ENCODE results near the gene SLC29A4. TPM values are rescaled to one million over a fixed set of nuclear protein-coding genes. Genes with fewer than 3 reads are reported as not detected.
"Not testable (repeated sequence)": the region's sequence is repeated elsewhere in the genome, so short reads cannot be mapped to it uniquely, and the experiment has no call there.

The SLC29A4 gene
- total RNA-seq, 1 experiment from 2014 or later: 27.7 TPM

GRCh38 chr7:5287802-5288201 is 5.1 kb downstream of the SLC29A4 start:
- BruUV-seq (replicated peaks): no TSS peak
- CTCF ChIA-PET: no interaction called here

GRCh38 chr7:5288560-5288959 is 5.8 kb downstream of the SLC29A4 start:
- H3K36me3 ChIP-seq (ENCODE audit: insufficient read depth, low read length, poor library complexity, severe bottlenecking); H3K9me3 ChIP-seq (ENCODE audit: low read depth, low read length, poor library complexity, severe bottlenecking); H3K4me1 ChIP-seq (ENCODE audit: insufficient read depth, low read length, poor library complexity, severe bottlenecking); intact Hi-C loops (cut with micrococcal nuclease; ENCODE audit: unreplicated experiment); H3K27ac ChIP-seq (ENCODE audit: low read depth, low read length, poor library complexity, severe bottlenecking); H3K27me3 ChIP-seq (replicated peaks; ENCODE audit: insufficient read depth, low read depth, low read length, poor library complexity); H3K4me3 ChIP-seq (ENCODE audit: low read depth, low read length, poor library complexity, severe bottlenecking); DNase-seq (ENCODE audit: low spot score); POLR2A ChIA-PET (ENCODE audit: low non-redundant PET); BruUV-seq (replicated peaks): not testable (repeated sequence)
- CTCF ChIA-PET: interaction anchor here (0.6 kb wide), 1 partner anchor 421 kb away, joined by 6 read pairs; no protein-coding TSS in a partner anchor

More at GRCh38 chr7:5287802-5288201, 5.1 kb downstream of the SLC29A4 start:
- POLR2A ChIA-PET (ENCODE audit: low non-redundant PET): no interaction called here
- Histone ChIP-seq H3K36me3 (ENCODE audit: insufficient read depth, low read length, poor library complexity, severe bottlenecking) (peaks cover 4% of the 10 kb centered on the region), H3K27me3 (replicated peaks; ENCODE audit: insufficient read depth, low read depth, low read length, poor library complexity) (no peaks in the 10 kb centered on the region), H3K4me3 (ENCODE audit: low read depth, low read length, poor library complexity, severe bottlenecking) (no peak overlapping the region), H3K9me3 (ENCODE audit: low read depth, low read length, poor library complexity, severe bottlenecking) (no peaks in the 10 kb centered on the region), H3K27ac (ENCODE audit: low read depth, low read length, poor library complexity, severe bottlenecking) (no peak overlapping the region), H3K4me1 (ENCODE audit: insufficient read depth, low read length, poor library complexity, severe bottlenecking) (no peaks in the 10 kb centered on the region)
- intact Hi-C loops (cut with micrococcal nuclease; ENCODE audit: unreplicated experiment): no loop called here
- no peak for DNase-seq (ENCODE audit: low spot score)
- no peak for TF ChIP-seq CTCF (conservative IDR thresholded peaks at IDR 0.05; ENCODE audit: low read depth, low read length)
- TF ChIP-seq EZH2 (IDR thresholded peaks at IDR 0.05; ENCODE audit: borderline replicate concordance, low read depth, low read length, poor library complexity, severe bottlenecking): no peak

- BruUV-seq (replicated peaks): no TSS peak
- Histone ChIP-seq H3K27ac (ENCODE audit: low read depth, low read length, poor library complexity, severe bottlenecking) (no peak overlapping the region), H3K27me3 (replicated peaks; ENCODE audit: insufficient read depth, low read depth, low read length, poor library complexity) (no peaks in the 10 kb centered on the region), H3K36me3 (ENCODE audit: insufficient read depth, low read length, poor library complexity, severe bottlenecking) (peaks cover 7% of the 10 kb centered on the region), H3K4me1 (ENCODE audit: insufficient read depth, low read length, poor library complexity, severe bottlenecking) (no peaks in the 10 kb centered on the region), H3K4me3 (ENCODE audit: low read depth, low read length, poor library complexity, severe bottlenecking) (no peak overlapping the region), H3K9me3 (ENCODE audit: low read depth, low read length, poor library complexity, severe bottlenecking) (no peaks in the 10 kb centered on the region)
- no peak for DNase-seq (ENCODE audit: low spot score)
- CTCF ChIA-PET: no interaction called here
- intact Hi-C loops (cut with micrococcal nuclease; ENCODE audit: unreplicated experiment): no loop called here
- no peak for TF ChIP-seq EZH2 (IDR thresholded peaks at IDR 0.05; ENCODE audit: borderline replicate concordance, low read depth, low read length, poor library complexity, severe bottlenecking)
- no peak for TF ChIP-seq CTCF (conservative IDR thresholded peaks at IDR 0.05; ENCODE audit: low read depth, low read length)
- POLR2A ChIA-PET (ENCODE audit: low non-redundant PET): interaction anchor here (0.6 kb wide), 1 partner anchor 83 kb away, joined by 5 read pairs; no protein-coding TSS in a partner anchor
Measured at GRCh38 chr7:5289355-5289754, 6.6 kb downstream of the SLC29A4 start.

- ChIA-PET POLR2A (ENCODE audit: low non-redundant PET) (no interaction called here), CTCF (no interaction called here)
- Histone ChIP-seq H3K9me3 (ENCODE audit: low read depth, low read length, poor library complexity, severe bottlenecking) (no peaks in the 10 kb centered on the region), H3K4me3 (ENCODE audit: low read depth, low read length, poor library complexity, severe bottlenecking) (no peak overlapping the region), H3K27ac (ENCODE audit: low read depth, low read length, poor library complexity, severe bottlenecking) (no peak overlapping the region), H3K36me3 (ENCODE audit: insufficient read depth, low read length, poor library complexity, severe bottlenecking) (peaks cover 12% of the 10 kb centered on the region), H3K4me1 (ENCODE audit: insufficient read depth, low read length, poor library complexity, severe bottlenecking) (no peaks in the 10 kb centered on the region), H3K27me3 (replicated peaks; ENCODE audit: insufficient read depth, low read depth, low read length, poor library complexity) (no peaks in the 10 kb centered on the region)
- BruUV-seq (replicated peaks): no TSS peak
- TF ChIP-seq EZH2 (IDR thresholded peaks at IDR 0.05; ENCODE audit: borderline replicate concordance, low read depth, low read length, poor library complexity, severe bottlenecking) (no peak), CTCF (conservative IDR thresholded peaks at IDR 0.05; ENCODE audit: low read depth, low read length) (no peak)
- intact Hi-C loops (cut with micrococcal nuclease; ENCODE audit: unreplicated experiment): no loop called here
- DNase-seq (ENCODE audit: low spot score): no peak
Measured at GRCh38 chr7:5291301-5291700, 8.6 kb downstream of the SLC29A4 start.

- H3K27ac ChIP-seq (ENCODE audit: low read depth, low read length, poor library complexity, severe bottlenecking); H3K4me1 ChIP-seq (ENCODE audit: insufficient read depth, low read length, poor library complexity, severe bottlenecking); BruUV-seq (replicated peaks); H3K9me3 ChIP-seq (ENCODE audit: low read depth, low read length, poor library complexity, severe bottlenecking); DNase-seq (ENCODE audit: low spot score); intact Hi-C loops (cut with micrococcal nuclease; ENCODE audit: unreplicated experiment); H3K4me3 ChIP-seq (ENCODE audit: low read depth, low read length, poor library complexity, severe bottlenecking); H3K27me3 ChIP-seq (replicated peaks; ENCODE audit: insufficient read depth, low read depth, low read length, poor library complexity); POLR2A ChIA-PET (ENCODE audit: low non-redundant PET); CTCF ChIA-PET: not testable (repeated sequence)
- H3K36me3 ChIP-seq (ENCODE audit: insufficient read depth, low read length, poor library complexity, severe bottlenecking): peaks cover 12% of the 10 kb centered on the region
Measured at GRCh38 chr7:5291711-5292335, 9.1 kb downstream of the SLC29A4 start.

All from A673 (cell line).